Measurements from ENCODE around the gene NLGN2. TPM values are rescaled to one million over a fixed set of nuclear protein-coding genes. Genes with fewer than 3 reads are reported as not detected.

Gene NLGN2
- total and polyA plus RNA-seq, 2 donors (not counting 1 experiment from before 2014, with no cell fraction given): 0.52 to 3.4 TPM

GRCh38 chr17:7398612-7399011 lies 9.0 kb upstream of the NLGN2 start:
- H3K9ac ChIP-seq (ENCODE audit: low read length): no peak overlapping the region
- Mint-ChIP-seq H3K27me3 (no peaks in the 10 kb centered on the region), H3K9me3 (ENCODE audit: insufficient read depth) (no peaks in the 10 kb centered on the region), H3K4me3 (no peak overlapping the region), H3K27ac (no peak overlapping the region), H3K4me1 (peaks cover 15% of the 10 kb centered on the region)
- WGBS (ENCODE audit: insufficient coverage): 92% methylated on average over 1 of the region's 2 CpGs
- peaks cover 11% of the 10 kb centered on the region for H3K79me2 ChIP-seq (ENCODE audit: control insufficient read depth, insufficient read depth, low read length)
- no peak overlapping the region for H3K4me3 ChIP-seq (ENCODE audit: control extremely low read depth in 1 of 5, extremely low read depth in 1 of 5, insufficient read depth in 1 of 5, low read depth in 2 of 5, low read length in 4 of 5)
- peaks cover 13 to 19% of the 10 kb centered on the region in 2 donors for H3K4me1 ChIP-seq (ENCODE audit: control insufficient read depth in 2 of 2, insufficient read depth in 2 of 2, low read length in 2 of 2)
- H2AFZ ChIP-seq (ENCODE audit: insufficient read depth, low read depth, low read length, poor library complexity, severe bottlenecking): no peak overlapping the region
- no peak overlapping the region for H3K27ac ChIP-seq (ENCODE audit: low read length in 2 of 2)
- no peaks in the 10 kb centered on the region for H3K36me3 ChIP-seq (replicated peaks in 1 of 2; ENCODE audit: control extremely low read depth in 1 of 2, control insufficient read depth in 1 of 2, extremely low read depth in 1 of 2, insufficient read depth in 2 of 2, low read length in 1 of 2)
- H3K27me3 ChIP-seq (replicated peaks in 1 of 4; ENCODE audit: control extremely low read depth in 1 of 4, control insufficient read depth in 3 of 4, insufficient read depth in 4 of 4, low read length in 3 of 4): no peaks in the 10 kb centered on the region
- intact Hi-C loops (cut with micrococcal nuclease): no loop called here
- H3K9me3 ChIP-seq (ENCODE audit: control extremely low read depth in 1 of 3, control insufficient read depth in 2 of 3, insufficient read depth in 1 of 3, low read length in 2 of 3): no peaks in the 10 kb centered on the region
- H3K4me2 ChIP-seq (replicated peaks; ENCODE audit: low read depth, low read length, poor library complexity, severe bottlenecking): no peak overlapping the region
- no peaks in the 10 kb centered on the region for H4K20me1 ChIP-seq (ENCODE audit: control insufficient read depth, insufficient read depth, low read length, poor library complexity, severe bottlenecking)
- CTCF ChIA-PET: interaction anchor here (1.7 kb wide), 1 partner anchor 42 kb away, joined by 4 read pairs; no protein-coding TSS in a partner anchor
- TF ChIP-seq, protein P1, sequence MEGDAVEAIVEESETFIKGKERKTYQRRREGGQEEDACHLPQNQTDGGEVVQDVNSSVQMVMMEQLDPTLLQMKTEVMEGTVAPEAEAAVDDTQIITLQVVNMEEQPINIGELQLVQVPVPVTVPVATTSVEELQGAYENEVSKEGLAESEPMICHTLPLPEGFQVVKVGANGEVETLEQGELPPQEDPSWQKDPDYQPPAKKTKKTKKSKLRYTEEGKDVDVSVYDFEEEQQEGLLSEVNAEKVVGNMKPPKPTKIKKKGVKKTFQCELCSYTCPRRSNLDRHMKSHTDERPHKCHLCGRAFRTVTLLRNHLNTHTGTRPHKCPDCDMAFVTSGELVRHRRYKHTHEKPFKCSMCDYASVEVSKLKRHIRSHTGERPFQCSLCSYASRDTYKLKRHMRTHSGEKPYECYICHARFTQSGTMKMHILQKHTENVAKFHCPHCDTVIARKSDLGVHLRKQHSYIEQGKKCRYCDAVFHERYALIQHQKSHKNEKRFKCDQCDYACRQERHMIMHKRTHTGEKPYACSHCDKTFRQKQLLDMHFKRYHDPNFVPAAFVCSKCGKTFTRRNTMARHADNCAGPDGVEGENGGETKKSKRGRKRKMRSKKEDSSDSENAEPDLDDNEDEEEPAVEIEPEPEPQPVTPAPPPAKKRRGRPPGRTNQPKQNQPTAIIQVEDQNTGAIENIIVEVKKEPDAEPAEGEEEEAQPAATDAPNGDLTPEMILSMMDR (IDR thresholded peaks at IDR 0.05): no peak
- no peak for TF ChIP-seq EZH2 (IDR thresholded peaks at IDR 0.05; ENCODE audit: borderline replicate concordance, insufficient read depth, low read depth, low read length, poor library complexity, severe bottlenecking)
- no peak for ATAC-seq (ENCODE audit: low read depth)
- no peak for DNase-seq
- POLR2A ChIA-PET: interaction anchor here (0.7 to 1.5 kb wide), 2 partner anchors 37 to 83 kb away, joined by 3 to 11 read pairs; partner anchors contain the start of gene TMEM102

DNA sequence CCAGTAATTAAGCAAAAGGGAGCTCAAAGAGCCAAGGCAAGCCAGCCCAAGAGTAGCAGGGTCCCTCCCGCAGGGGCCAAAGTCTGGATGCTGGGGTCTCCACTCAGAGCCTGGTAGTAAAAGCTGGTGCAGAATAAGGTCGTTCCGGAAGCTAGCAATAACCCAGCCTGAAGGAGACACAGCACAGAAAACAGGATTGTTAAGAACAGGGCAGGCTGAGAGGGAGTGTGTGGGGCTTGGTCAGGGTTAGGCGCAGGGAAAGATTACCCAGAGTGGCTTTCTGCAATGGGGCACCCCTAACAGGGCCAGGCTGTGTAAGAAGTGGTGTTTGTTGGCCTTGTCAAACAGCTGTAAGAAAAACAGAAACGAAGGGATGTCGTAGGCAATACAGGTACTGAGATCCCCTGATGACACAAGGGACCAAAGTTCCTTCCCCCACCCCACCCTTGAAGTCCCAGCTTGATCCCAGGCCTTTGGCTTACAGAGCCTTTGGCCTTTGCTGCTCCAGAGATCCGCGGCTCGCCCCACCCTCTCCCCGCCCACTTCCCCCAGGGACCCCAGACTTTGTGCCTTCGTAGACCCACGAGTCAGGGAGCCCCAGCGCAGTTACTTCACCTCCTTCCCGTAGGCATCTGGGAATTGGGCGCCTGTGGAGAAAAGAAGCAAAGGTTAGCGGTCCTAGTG lies 4.5 kb upstream of the NLGN2 start:
- peak overlapping the region; percentile 45 to 59 for H3K27ac ChIP-seq (ENCODE audit: low read length in 2 of 2)
- no peaks in the 10 kb centered on the region for H4K20me1 ChIP-seq (ENCODE audit: control insufficient read depth, insufficient read depth, low read length, poor library complexity, severe bottlenecking)
- TF ChIP-seq, protein P1 (IDR thresholded peaks at IDR 0.05): no peak
- TF ChIP-seq EZH2 (IDR thresholded peaks at IDR 0.05; ENCODE audit: borderline replicate concordance, insufficient read depth, low read depth, low read length, poor library complexity, severe bottlenecking): no peak
- ATAC-seq (ENCODE audit: low read depth): no peak
- H3K4me2 ChIP-seq (replicated peaks; ENCODE audit: low read depth, low read length, poor library complexity, severe bottlenecking): peak overlapping the region; percentile 94
- H3K9ac ChIP-seq (ENCODE audit: low read length): peak overlapping the region; percentile 76
- peaks cover 6% of the 10 kb centered on the region for H3K79me2 ChIP-seq (ENCODE audit: control insufficient read depth, insufficient read depth, low read length)
- WGBS (ENCODE audit: insufficient coverage): 27% methylated on average over 12 of the region's 16 CpGs
- peaks cover 15 to 17% of the 10 kb centered on the region in 2 donors for H3K4me1 ChIP-seq (ENCODE audit: control insufficient read depth in 2 of 2, insufficient read depth in 2 of 2, low read length in 2 of 2)
- H2AFZ ChIP-seq (ENCODE audit: insufficient read depth, low read depth, low read length, poor library complexity, severe bottlenecking): peak overlapping the region; percentile 87
- peaks cover 0 to 4% (median 0%) of the 10 kb centered on the region in 3 donors for H3K9me3 ChIP-seq (ENCODE audit: control extremely low read depth in 1 of 3, control insufficient read depth in 2 of 3, insufficient read depth in 1 of 3, low read length in 2 of 3)
- Mint-ChIP-seq H3K4me1 (peaks cover 20% of the 10 kb centered on the region), H3K4me3 (peak overlapping the region; percentile 98), H3K27ac (peak overlapping the region; percentile 94), H3K9me3 (ENCODE audit: insufficient read depth) (no peaks in the 10 kb centered on the region), H3K27me3 (peaks cover 14% of the 10 kb centered on the region)
- peak overlapping the region; percentile 57 to 95 (median 82) for H3K4me3 ChIP-seq (ENCODE audit: control extremely low read depth in 1 of 5, extremely low read depth in 1 of 5, insufficient read depth in 1 of 5, low read depth in 2 of 5, low read length in 4 of 5)
- H3K36me3 ChIP-seq (replicated peaks in 1 of 2; ENCODE audit: control extremely low read depth in 1 of 2, control insufficient read depth in 1 of 2, extremely low read depth in 1 of 2, insufficient read depth in 2 of 2, low read length in 1 of 2): no peaks in the 10 kb centered on the region
- peaks cover 0 to 20% (median 4%) of the 10 kb centered on the region in 4 experiments for H3K27me3 ChIP-seq (replicated peaks in 1 of 4; ENCODE audit: control extremely low read depth in 1 of 4, control insufficient read depth in 3 of 4, insufficient read depth in 4 of 4, low read length in 3 of 4)
- peak; percentile 52 for DNase-seq
- intact Hi-C loops (cut with micrococcal nuclease): loop anchor here (5.0 kb wide), 1 partner anchor 169 kb away; no protein-coding TSS in a partner anchor
- POLR2A ChIA-PET: interaction anchor here (0.6 to 2.0 kb wide), 9 partner anchors 9 to 181 kb away, joined by 3 to 17 read pairs (median 4); partner anchors contain the start of genes MPDU1, PLSCR3, POLR2A and TMEM102
- CTCF ChIA-PET: interaction anchor here (1.0 to 1.8 kb wide), 5 partner anchors 19 to 47 kb away, joined by 3 to 10 read pairs (median 4); partner anchors contain the start of gene TMEM102
